C1 segment of cervical spinal cord (tissue), 14 donors: ENCODE data around the gene ZFR2.
"Not testable (repeated sequence)": the region's sequence is repeated elsewhere in the genome, so short reads cannot be mapped to it uniquely, and the experiment has no call there.

Source experiments
- DNase-seq, 14 donors: peaks; one replicate each; lab custom pipeline; 2025; lab: John Stamatoyannopoulos, UW

The ZFR2 gene

DNA sequence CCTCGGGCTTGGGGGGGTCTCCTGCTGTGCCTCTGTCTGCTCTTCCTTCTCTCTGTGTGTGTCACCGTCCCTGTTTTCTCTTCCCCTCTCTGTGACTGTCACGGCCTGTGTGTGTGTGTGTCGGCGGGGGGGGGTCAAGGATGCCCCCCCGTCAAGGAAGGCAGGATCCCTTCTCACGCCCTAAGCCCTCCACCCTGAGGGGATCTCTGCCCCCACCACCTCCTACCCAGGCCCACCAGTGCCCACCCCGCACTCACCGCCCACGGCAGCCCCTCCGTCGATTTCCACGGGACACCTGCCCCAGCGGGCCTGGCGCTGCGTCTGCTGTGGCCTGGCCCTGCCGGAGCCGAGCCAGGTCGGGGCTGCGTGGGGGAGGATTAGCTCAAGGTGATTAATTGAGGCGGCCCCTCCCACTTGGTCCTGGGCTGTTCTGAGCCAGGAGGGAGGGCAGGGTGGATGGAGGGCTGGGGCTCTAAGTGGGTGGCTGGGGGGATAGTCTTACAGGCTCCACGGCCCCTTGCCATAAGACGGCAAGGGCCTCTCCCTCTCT, 96.9 kb downstream of the ZFR2 start, which contains the start of gene RAX2:
RAX2 (minus strand) TSS at position 323 of the 550 bp plus-strand sequence. CDS start 486 bp downstream, outside the sequence.
- DNase-seq = no peak

DNA sequence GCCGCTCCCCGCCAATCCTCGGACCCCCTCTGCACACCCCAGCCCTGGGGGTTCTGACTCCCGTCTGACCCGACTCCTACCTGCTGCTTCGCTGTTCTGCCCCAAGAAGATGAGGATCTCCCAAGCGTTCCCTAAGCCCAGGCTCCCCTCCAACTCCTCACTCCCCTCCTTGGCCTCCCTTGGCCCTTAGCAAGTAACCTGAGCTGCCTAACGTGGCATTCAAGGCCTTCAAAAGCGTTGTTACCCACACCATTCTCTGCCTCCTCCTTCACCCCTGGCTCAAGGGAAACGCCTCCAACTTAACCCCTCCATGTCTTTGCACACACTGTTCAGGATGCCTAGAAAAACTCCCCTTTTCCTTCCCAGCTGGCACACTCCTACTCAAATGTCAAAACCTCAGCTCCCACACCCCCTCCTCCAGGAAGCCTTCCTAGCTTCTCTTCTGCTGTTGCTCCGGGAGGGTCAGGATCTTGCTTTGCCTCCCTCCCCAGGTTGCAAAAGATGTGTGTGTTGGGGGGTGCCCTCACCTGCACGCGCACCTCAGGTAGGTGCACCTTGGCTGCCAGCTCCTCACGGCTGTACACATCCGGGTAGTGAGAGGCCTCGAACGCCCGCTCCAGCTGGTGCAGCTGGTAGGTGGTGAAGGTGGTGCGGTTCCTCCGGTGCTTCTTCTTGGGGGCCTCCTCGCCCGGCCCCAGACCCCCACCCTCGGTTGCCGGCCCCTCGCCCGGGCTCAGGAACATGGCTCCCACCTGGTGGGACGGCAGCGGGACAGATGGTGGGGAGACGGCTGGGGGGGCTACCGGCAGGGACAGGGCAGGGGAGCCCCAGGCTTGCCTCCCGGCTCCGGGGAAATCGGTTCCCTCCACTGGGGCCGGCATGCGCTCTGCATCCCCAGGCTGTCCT, 97.6 kb downstream of the ZFR2 start:
- no peak for DNase-seq

DNA sequence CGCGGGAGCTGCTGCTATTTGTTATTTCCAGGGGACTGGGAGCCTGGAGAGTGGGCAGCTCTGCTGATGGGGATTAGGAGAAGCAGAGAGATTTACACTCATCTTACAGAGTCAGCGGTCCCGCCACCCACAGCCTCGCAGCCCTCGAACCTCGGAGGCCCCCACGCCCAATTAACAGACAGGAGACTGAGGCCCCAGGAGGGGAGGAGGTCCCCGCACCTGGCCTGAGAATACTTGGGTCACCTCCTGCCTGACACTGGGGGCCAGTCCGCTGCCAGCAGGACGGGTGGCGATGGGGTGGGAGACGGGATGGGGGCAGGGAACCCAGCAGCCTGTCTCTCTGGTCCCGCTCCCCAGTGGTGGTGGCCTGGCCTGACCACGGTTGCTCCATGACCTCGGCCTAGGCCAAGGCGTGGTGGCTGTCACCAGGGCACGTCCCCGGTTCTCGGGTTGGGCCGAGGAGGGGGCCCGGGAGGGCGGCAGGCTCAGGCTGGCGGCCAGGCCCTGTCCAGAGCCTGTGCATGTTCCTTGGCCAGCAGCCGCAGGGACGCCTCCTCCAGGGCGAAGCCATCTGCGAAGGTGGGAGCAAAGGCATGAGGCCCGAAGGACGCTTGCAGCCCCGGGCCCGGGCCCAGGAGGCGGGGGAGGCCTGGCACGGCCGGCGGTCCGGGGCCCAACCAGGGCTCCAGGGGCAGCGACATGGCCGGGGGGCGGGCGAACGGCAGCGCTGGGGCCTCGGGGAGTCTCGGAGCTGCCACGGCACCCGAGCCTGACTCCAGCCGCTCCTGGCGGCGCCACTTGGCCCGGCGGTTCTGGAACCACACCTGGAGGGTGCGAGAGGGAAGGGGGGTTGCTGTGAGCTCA, 98.5 kb downstream of the ZFR2 start:
- DNase-seq = no peak

DNA sequence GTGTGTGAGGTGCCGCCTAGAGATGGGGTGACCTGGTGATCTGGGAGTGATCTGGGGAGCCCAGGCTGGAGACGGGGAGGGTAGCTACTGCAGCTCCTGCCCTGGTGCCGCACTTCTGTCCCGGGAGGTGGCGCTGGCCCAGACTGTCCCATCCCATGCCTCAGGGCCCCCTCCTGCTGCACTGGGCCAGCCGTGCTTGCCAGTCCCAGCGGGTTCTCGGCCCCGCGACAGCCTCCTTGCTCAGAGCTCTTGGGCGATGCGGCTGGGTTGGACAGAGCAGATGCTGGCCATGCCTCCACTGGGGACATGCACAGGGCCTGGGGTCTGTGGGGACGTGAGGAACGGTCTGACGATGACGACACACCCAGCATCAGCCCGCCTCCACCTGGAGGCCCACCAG, 99.3 kb downstream of the ZFR2 start:
- DNase-seq = no peak

DNA sequence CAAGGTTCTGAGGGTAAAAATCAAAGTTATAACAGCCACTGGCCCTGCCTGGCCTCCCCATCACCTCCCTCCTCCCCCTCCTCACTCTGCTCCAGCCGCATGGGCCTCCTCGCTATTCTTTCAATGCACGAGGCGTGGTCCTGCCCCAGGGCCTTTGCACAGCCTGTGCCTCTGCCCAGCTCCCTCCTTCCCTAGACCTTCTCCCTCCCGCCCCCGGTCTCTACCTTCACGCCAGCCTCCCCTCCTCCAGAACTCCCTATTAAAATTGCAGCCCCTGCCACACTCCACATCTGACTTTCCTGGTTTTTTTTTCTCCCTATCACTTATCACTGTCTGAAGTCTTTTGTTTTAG, 100.1 kb downstream of the ZFR2 start:
- no peak for DNase-seq

DNA sequence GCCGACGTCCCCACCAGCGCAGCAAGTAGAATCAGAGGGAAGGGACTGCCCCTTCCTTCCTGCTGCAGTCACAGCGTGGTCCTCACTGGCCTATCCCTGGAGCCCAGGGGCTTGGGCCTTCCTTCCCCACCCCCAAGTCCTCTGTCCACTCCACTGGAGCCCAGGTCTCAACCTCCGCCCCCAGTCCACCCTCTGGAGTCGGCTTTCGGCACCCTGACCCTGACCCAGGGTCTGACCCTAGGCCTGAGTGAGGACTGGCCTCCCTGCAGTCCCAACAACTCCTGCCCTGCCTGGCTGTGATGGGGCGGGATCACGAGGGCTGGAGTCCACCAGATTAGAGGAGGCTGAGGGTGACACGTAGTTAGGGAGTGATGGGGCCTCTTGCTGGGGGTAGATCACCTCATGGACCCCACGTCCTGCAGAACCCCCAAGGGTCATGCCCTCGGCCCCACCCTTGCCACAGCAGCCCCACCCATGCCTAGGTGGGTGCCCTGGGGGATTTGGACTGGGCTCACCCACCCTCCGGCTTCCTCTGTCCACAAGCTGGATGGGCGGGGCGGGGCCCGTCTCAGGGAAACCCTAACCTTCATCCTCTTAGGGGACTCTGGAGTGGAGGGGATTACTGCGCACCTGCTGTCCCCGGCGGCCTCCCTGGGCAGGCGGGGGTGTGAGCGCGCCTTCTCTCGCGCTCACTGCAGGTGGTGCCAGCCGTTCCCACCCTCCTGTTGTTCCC, 100.7 kb downstream of the ZFR2 start:
- DNase-seq = no peak

DNA sequence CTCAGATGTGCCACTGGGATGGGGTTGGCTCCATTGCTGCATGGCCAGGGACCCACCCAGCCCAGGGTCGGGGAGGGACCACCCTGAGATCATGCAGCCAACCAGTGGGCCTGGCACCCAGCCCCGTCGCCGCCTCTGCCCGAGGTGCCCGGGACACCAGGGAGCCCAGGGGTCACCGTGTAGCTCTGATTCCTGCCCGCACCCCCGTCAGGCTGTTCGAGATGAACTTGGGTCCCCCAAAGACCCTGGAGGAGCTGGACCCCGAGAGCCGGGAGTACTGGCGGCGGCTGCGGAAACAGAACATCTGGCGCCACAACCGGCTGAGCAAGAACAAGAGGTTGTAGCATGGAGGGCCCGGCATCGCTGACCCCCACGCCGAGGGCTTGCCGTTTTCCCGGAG, 101.8 kb downstream of the ZFR2 start:
- no peak for DNase-seq

DNA sequence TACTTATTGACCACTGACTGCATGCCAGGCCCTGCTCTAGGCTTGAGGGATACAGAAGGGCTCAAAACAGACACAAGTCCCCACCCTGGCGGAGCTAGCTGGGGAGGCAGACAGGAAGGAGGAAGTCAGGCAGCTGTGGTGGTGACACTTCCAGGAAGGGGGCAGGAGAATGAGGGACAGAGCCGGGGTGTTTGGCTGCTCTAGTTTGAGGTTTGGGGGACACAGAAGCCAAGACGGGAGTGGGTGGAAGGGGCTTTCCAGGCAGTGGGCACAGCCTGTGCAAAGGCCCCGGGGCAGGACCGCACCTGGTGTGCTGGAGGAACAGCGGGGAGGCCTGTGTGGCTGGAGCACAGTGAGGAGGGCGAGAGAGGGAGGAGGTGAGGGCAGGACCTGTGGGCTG, 102.3 kb downstream of the ZFR2 start:
- no peak for DNase-seq

DNA sequence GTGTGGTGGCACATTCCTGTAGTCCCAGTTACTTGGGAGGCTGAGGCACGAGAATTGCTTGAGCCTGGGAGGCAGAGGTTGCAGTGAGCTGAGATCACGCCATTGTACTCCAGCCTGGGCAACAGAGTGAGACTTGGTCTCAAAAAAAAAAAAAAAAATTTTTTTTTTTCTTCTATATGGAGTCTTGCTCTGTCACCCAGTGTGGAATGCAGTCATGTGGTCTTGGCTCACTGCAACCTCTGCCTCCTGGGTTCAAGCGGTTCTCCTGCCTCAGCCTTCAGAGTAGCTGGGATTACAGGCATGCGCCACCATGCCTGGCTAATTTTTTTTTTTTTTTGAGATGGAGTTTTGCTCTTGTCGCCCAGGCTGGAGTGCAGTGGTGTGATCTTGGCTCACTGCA, 103.1 kb downstream of the ZFR2 start:
- not testable (repeated sequence) for DNase-seq

DNA sequence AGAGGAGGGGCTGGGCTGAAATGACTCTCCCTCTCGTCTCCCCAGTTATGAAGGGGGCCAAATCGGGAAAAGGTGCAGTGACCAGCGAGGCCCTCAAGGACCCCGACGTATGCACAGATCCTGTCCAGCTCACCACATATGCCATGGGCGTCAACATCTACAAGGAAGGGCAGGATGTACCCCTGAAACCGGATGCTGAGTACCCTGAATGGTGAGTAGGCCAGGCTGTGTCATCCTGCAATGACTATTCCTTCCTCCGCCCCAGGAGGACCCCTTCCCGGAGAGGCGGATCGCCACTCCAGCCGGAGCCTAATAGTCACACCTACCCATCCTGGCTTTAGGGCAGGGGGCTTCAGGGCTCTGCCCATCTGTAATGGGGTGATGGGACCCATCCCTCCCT, 103.7 kb downstream of the ZFR2 start:
- DNase-seq = no peak

DNA sequence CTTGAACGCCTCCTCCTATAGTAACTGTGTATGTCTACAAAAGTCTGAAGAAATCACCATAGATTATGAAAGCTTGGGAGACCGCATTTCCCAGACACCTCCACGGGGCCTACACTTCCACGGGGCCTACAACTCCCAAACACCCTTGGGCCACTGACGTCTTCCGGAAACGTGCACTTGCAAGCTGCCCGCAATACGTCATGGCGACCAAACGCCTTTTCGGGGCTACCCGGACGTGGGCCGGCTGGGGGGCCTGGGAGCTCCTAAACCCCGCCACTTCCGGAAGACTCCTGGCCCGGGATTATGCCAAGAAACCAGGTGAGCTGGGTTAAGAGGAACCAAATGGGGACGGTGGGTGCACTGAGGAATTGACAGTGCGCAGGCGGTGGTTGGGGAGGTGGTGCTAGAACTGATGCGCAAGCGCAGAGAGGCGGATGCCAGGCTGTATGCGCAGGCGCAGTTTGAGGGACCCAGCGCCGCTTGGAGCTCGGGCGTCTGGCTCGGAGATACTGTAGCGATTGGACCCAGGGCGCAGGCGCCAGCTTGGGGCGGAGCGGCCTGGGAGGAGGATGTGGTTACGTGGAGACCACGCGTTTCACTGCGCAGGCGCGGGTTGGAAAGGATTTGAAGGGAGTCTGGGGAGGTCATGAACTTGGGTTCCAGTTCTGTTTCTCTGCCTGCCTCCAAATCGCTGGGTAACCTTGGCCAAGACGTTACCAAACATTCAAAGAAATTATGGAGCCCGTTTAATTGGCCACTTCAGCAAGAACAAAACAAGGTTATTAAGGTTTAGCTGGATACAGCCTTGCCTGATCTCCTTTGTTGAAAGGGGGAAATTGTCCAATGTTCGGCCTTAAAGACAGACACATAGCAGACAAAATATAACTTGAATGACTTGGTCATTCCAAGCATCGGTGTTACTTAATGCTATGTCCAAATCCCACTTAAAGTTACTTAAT, 106.1 kb downstream of the ZFR2 start, which contains the start of gene MRPL54:
MRPL54 (plus strand) TSS at position 182 of the 959 bp plus-strand sequence; CDS start at position 201, 19 bp downstream.
- DNase-seq = peak; percentile 99 to 100 (median 99)

DNA sequence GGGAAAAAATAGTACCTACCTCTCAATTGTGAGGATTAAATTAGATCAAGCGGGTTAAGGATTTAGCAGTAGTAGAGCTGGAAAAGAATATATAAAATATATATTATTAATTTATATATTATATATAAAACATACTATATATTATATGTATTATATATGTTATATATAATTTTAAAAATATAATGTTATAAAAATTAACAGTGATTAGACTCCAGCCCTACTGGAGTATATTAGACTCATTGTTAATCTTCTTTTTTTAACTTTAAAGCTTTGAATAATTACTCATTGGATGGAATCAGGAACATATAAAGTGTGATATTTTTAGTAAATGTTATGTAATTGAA, 106.7 kb downstream of the ZFR2 start:
- no peak for DNase-seq

DNA sequence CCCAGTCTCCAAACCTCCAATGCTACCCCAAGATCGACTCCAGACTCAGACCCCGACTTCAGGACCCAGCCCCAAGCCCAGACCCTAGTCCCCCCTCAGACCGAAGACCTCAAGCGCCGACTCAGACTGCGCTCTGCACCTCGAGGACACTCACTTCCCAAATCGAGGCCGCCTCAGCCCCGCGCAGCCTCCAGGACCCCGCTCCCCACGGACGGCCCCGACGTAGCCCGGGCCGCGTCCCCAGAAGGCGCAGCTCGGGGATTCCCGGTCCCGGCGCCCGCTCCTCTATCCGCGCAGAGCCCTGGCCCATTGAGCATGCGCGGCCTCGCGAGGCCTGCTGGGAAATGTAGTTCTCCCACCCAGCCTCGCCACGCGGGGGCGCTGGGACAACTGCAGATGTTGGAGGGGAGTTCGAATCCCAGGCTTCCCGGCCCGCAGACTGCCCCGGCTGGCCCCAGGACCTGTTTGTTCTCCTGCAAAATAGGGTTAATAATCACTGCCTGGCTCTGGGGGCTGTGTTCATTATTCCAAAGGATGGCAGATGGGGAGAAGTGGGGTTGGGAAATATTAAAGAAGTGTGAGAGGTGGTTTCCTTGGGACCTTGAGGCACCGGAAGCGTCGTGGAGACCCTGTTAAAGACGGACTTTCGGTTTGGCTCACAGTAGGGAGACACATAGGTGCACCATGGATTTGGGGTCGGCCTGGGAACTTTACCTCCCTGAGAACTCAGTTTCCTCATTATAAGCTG, 107.3 kb downstream of the ZFR2 start, which contains the start of gene APBA3:
APBA3 (minus strand) TSS at position 311 of the 748 bp plus-strand sequence. CDS start 1,428 bp downstream, outside the sequence.
- peak; percentile 29 to 94 (median 82) for DNase-seq

DNA sequence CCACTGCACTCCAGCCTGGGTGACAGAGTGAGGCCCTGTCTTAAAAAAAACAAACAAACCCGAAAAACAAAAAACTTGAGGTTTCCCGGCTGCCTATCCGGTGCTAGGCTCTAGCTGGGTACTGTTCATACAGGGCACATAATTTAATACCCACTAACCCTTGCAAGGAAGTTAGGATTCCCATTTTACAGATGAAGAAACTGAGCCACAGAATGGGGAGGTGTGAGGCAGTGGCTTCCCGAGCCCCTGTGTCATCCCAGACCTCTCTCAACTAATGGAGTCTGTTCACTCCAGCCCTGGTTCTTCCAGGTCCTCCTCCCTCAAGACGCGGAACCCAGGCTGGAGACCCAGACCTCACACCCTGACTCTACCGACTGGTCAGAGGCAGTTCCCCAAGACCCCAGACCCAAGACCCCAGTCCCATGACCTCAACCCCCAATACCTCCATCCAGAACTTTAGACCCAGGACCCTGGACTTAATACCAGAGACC, 107.9 kb downstream of the ZFR2 start:
- no peak for DNase-seq

DNA sequence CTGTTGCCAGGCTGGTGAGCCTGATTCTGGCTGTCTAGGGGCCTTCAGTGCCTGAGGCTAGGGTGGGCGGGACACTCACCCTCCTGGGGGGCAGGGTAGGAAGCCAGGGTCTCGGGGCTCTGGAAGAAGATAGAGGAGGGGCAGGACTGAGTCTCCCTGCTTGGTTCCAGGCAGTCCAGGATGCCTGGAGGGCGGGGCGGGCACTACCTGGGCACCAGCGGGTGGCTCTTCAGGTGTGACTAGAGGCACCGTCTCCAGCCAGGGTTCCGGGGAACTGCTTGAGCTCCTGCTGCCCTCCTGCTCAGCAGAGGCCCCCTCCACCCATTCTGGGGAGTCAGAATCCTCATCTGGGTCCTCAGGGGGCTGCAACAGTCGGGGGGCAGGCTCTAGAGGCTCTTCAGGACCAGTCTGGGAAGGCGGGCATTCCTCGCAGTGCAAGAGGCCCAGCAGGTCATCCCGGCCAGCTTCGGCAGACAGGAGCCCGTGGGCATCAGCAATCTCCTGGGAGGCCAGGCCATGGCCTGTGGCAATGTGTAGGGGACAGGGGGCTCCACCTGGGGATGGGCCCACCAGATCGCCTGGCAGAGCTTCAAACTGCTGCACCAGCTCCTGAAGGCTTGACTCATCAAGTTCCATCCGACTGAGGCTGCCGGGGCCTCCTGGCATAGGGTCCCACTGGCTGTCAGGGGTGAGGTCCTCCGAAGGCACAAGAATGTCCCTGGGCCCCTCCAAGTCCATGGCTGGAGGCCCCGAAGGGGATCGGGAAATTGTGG, 109.2 kb downstream of the ZFR2 start:
- DNase-seq = peak in 3 of 14 donors; percentile 17 to 78 (median 31)

DNA sequence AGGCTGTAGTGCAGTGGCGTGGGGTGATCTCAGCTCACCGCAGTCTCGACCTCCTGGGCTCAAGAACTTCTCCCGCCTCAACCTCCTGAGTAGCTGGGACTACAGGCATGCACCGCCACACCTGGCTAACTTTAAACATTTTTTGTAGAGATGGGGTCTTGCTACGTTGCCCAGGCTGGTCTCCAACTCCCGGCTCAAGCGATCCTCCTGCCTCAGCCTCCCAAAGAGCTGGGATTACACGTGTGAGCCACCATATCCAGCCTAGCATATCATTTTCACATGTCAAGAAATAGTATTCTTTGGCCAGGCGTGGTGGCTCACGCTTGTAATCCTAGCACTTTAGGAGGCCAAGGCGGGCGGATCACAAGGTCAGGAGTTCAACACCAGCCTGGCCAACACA, 110.5 kb downstream of the ZFR2 start:
- not testable (repeated sequence) for DNase-seq

DNA sequence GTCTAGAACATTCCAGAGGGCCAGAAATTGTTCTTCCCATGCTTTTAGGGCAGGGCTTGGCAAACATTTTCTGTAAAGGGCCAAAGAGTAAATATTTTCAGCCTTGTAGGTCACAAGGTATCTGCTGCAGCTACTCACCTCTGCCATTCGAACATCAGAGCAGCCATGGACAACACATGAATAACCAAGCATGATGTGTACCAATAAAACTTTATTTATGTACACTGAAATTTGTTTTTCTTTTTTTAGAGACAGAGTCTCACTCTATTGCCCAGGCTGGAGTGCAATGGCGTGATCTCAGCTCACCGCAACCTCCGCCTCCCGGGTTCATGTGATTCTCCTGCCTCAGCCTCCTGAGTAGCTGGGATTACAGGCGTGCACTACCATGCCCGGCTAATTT, 111.1 kb downstream of the ZFR2 start:
- not testable (repeated sequence) for DNase-seq
